HG03342 (cell line): Measurements from ENCODE around the gene IDNK.

Source experiments
- ATAC-seq: cut with Tn5 transposase; IDR thresholded peaks from one replicate; pipeline ENCODE4 v1.9.1; 2021; ENCODE audit warnings: mild to moderate bottlenecking, moderate library complexity; ENCODE audit not compliant: unreplicated experiment

The IDNK gene

DNA sequence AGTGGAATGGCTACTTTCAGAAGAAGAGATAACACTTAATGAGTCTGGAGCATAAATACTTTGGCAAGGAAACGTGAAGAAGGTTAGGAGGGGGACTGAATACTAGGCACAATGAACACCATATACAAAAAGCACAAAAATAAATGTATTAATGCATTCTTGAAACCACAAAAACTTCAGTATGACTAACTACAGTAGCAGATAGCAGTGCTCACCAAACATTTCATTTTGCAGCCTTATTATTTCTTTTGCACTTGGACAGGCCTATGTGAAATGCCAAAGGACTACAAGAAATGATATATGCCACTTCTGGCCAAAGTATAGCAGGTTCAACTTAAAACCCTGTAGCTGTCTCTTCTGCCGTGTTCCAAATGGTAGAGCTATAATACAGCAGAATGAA lies 58.5 kb downstream of the IDNK start:
- ATAC-seq = no peak

DNA sequence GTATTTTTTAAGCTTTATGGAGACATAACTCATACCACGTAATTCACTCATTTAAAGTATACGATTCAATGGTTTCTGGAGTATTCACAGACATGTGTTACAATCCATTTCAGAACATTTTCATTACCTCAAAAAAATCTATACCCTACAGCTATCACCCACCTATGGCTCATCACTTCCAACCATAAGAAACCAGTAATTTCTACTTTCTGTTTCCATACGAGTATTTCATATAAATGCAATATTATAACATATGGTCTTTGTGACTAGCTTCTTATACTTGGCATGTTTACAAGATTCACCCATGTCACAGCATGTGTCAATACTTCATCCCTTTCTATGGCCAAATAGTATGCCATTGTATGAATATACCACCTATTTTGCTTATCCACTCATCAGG lies 66.0 kb downstream of the IDNK start:
- no peak for ATAC-seq

DNA sequence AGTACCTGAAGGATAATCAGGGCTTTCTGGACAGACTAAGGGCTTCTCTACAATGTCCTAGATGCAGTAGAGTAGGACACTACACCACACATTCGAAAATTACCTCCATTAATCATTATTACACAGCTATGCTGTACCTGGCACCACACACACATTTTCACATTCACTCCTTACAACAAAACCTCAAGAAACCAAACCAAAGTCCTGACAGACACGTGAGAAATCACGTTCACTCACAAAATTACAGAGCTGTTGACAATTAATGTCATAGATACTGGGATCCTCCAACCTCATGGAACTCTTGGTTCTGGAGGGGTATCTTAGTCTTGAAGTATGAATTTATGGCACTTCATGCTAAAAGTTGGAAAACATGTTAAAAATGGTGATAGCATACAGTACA lies 68.5 kb downstream of the IDNK start:
- ATAC-seq = no peak
